Measurements from ENCODE around the gene SGMS1. TPM values are rescaled to one million over a fixed set of nuclear protein-coding genes. Genes with fewer than 3 reads are reported as not detected.

Gene SGMS1
- polyA plus RNA-seq, 1 donor from 2014 or later = 8.0 TPM

DNA sequence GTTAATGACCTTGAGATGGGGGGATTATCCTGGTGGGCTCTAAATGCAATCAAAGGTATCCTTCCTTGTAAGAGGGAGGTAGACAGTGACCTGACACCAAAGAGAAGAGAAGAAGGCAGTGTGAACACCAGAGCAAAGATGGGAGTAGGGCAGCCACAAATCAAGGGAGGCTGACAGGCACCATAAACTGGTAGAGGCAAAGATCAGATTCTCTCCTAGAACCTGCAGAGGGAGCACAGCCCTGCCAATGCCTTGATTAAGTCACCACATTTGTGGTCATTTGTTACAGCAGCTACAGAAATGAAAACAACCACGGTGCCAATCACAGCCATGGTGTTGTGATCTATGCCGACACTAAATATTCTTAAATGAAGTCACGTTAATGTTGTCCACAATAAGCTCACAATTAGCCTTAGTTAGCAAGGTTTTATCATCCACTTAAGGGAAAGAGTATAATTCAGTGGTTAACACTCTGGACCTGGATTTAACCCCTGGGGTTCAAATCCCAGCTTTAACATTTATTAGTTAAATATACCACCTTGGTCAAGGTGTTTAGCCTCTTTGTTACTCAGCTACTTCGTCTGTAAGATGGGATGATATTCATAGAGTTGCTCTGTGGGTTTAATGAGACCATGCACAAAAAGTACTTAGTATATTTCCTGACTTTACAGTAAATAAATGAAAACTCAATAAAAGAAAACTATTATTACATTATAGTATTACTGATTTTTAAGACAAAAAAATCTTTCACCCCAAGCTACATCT lies 70.8 kb downstream of the SGMS1 start:
- Histone ChIP-seq H3K4me3 (ENCODE audit: low read length) (no peak overlapping the region), H2AFZ (ENCODE audit: low read depth, low read length) (no peak overlapping the region), H4K20me1 (ENCODE audit: insufficient read depth) (no peaks in the 10 kb centered on the region), H3K36me3 (ENCODE audit: insufficient read depth, low read length) (no peaks in the 10 kb centered on the region), H3K79me2 (replicated peaks; ENCODE audit: insufficient read depth, low read length) (no peaks in the 10 kb centered on the region), H3K9me2 (ENCODE audit: insufficient read depth, low read length) (no peaks in the 10 kb centered on the region), H3K9ac (ENCODE audit: low read length) (no peak overlapping the region), H3F3A (ENCODE audit: insufficient read depth, low read length, poor library complexity, severe bottlenecking) (no peaks in the 10 kb centered on the region), H3K27ac (ENCODE audit: low read length) (no peak overlapping the region), H3K4me2 (ENCODE audit: low read length) (no peak overlapping the region), H3K27me3 (ENCODE audit: insufficient read depth, low read depth, low read length) (no peaks in the 10 kb centered on the region), H3K9me3 (ENCODE audit: low read length) (no peaks in the 10 kb centered on the region)
- TF ChIP-seq, protein P1, sequence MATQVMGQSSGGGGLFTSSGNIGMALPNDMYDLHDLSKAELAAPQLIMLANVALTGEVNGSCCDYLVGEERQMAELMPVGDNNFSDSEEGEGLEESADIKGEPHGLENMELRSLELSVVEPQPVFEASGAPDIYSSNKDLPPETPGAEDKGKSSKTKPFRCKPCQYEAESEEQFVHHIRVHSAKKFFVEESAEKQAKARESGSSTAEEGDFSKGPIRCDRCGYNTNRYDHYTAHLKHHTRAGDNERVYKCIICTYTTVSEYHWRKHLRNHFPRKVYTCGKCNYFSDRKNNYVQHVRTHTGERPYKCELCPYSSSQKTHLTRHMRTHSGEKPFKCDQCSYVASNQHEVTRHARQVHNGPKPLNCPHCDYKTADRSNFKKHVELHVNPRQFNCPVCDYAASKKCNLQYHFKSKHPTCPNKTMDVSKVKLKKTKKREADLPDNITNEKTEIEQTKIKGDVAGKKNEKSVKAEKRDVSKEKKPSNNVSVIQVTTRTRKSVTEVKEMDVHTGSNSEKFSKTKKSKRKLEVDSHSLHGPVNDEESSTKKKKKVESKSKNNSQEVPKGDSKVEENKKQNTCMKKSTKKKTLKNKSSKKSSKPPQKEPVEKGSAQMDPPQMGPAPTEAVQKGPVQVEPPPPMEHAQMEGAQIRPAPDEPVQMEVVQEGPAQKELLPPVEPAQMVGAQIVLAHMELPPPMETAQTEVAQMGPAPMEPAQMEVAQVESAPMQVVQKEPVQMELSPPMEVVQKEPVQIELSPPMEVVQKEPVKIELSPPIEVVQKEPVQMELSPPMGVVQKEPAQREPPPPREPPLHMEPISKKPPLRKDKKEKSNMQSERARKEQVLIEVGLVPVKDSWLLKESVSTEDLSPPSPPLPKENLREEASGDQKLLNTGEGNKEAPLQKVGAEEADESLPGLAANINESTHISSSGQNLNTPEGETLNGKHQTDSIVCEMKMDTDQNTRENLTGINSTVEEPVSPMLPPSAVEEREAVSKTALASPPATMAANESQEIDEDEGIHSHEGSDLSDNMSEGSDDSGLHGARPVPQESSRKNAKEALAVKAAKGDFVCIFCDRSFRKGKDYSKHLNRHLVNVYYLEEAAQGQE (IDR thresholded peaks at IDR 0.05; ENCODE audit: borderline replicate concordance) = no peak

DNA sequence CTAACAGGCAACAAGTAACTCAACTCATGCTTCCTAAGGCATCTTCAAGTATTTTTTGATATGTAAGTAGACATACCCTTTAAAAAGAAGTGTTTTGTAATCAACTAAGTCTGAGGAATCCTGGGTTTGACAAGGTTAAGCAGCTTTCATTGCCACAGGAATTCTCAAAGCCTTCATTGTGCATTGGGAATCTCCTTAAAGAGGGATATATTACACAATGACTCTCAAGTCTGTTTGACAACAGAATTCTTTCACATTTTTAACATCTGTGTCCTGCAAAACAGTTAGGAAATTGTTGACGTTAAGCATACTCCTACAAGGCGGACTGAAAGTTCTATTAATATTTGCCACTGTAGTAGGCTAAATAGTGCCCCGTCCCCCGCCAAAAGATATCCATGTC lies 71.4 kb downstream of the SGMS1 start:
- no peak overlapping the region for H3K27ac ChIP-seq (ENCODE audit: low read length)
- TF ChIP-seq POLR2AphosphoS5 (IDR thresholded peaks at IDR 0.05) = no peak
- no peak for TF ChIP-seq EP300 (conservative IDR thresholded peaks at IDR 0.05; ENCODE audit: poor library complexity, severe bottlenecking)
- TF ChIP-seq, protein P1 (IDR thresholded peaks at IDR 0.05; ENCODE audit: borderline replicate concordance) = no peak
- TF ChIP-seq, protein P2, sequence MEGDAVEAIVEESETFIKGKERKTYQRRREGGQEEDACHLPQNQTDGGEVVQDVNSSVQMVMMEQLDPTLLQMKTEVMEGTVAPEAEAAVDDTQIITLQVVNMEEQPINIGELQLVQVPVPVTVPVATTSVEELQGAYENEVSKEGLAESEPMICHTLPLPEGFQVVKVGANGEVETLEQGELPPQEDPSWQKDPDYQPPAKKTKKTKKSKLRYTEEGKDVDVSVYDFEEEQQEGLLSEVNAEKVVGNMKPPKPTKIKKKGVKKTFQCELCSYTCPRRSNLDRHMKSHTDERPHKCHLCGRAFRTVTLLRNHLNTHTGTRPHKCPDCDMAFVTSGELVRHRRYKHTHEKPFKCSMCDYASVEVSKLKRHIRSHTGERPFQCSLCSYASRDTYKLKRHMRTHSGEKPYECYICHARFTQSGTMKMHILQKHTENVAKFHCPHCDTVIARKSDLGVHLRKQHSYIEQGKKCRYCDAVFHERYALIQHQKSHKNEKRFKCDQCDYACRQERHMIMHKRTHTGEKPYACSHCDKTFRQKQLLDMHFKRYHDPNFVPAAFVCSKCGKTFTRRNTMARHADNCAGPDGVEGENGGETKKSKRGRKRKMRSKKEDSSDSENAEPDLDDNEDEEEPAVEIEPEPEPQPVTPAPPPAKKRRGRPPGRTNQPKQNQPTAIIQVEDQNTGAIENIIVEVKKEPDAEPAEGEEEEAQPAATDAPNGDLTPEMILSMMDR (IDR thresholded peaks at IDR 0.05; ENCODE audit: poor library complexity, severe bottlenecking) = no peak
- TF ChIP-seq MXI1 (conservative IDR thresholded peaks at IDR 0.05; ENCODE audit: poor library complexity, severe bottlenecking) = no peak
- no peak for TF ChIP-seq SMC3 (conservative IDR thresholded peaks at IDR 0.05; ENCODE audit: poor library complexity)
- no peak for TF ChIP-seq TAF1 (IDR thresholded peaks at IDR 0.05; ENCODE audit: low read depth)
- no peak for TF ChIP-seq RAD21 (conservative IDR thresholded peaks at IDR 0.05)
- TF ChIP-seq EZH2 (IDR thresholded peaks at IDR 0.05; ENCODE audit: borderline replicate concordance, insufficient read depth, low read length, poor library complexity, severe bottlenecking) = no peak
- H3K9me2 ChIP-seq (ENCODE audit: insufficient read depth, low read length) = no peaks in the 10 kb centered on the region
- H3K4me3 ChIP-seq (ENCODE audit: low read length) = no peak overlapping the region
- H3K9me3 ChIP-seq (ENCODE audit: low read length) = no peaks in the 10 kb centered on the region
- H3F3A ChIP-seq (ENCODE audit: insufficient read depth, low read length, poor library complexity, severe bottlenecking) = no peaks in the 10 kb centered on the region
- no peaks in the 10 kb centered on the region for H3K36me3 ChIP-seq (ENCODE audit: insufficient read depth, low read length)
- H3K27me3 ChIP-seq (ENCODE audit: insufficient read depth, low read depth, low read length) = no peaks in the 10 kb centered on the region
- no peaks in the 10 kb centered on the region for H3K79me2 ChIP-seq (replicated peaks; ENCODE audit: insufficient read depth, low read length)
- H4K20me1 ChIP-seq (ENCODE audit: insufficient read depth) = no peaks in the 10 kb centered on the region
- H3K4me2 ChIP-seq (ENCODE audit: low read length) = no peak overlapping the region
- H3K9ac ChIP-seq (ENCODE audit: low read length) = no peak overlapping the region
- H2AFZ ChIP-seq (ENCODE audit: low read depth, low read length) = no peak overlapping the region

All from neural cell (in vitro differentiated cells).